NCI-H2107 treated with DMSO at 0.1 percent for 48 hours (cell line): ENCODE results near the gene NAA60.
"Not testable (repeated sequence)": the region's sequence is repeated elsewhere in the genome, so short reads cannot be mapped to it uniquely, and the experiment has no call there.

Experiments
- DNase-seq: peaks from one replicate; lab custom pipeline; 2025; ENCODE audit not compliant: unreplicated experiment; lab: John Stamatoyannopoulos, UW

The NAA60 gene

DNA sequence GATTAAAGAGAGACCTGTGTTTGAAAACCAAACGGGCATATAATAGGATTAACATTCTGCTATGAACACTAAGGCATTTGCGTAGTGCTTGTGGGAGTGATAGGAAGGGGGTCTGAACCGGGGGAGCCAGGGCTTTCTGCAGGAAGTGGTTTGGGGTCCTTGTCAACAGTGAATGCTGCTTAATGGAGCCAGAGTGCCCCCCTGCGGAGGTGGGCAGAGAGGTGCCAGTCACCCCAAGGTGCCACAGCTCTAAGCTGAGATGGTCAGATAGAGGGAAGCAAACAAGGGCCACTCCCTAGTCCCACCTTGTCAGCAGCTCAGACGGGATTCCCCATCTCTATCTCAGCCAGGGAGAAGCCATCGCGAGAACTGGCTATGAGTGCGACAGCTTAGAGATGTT lies 17.7 kb downstream of the NAA60 start:
- no peak for DNase-seq

DNA sequence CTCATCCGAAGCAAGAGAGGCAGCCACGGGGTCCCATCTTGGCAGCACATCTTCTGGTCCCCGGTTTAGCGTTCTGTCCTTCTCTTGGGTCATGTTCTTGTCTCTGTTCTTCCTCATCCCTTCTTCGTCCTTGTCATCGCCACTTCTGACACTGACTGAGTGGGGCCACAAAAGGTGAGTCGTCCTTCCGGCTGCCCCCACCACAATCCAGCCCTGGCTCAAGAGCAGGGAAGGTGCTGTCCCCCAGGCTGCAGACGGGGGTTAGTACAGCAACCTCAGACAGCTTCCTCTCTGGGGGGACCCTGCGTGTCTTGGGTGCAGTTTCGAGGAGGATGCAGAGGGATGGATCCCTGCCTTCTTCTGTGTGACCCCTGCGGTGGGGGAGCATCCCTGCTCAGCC lies 21.8 kb downstream of the NAA60 start:
- no peak for DNase-seq

DNA sequence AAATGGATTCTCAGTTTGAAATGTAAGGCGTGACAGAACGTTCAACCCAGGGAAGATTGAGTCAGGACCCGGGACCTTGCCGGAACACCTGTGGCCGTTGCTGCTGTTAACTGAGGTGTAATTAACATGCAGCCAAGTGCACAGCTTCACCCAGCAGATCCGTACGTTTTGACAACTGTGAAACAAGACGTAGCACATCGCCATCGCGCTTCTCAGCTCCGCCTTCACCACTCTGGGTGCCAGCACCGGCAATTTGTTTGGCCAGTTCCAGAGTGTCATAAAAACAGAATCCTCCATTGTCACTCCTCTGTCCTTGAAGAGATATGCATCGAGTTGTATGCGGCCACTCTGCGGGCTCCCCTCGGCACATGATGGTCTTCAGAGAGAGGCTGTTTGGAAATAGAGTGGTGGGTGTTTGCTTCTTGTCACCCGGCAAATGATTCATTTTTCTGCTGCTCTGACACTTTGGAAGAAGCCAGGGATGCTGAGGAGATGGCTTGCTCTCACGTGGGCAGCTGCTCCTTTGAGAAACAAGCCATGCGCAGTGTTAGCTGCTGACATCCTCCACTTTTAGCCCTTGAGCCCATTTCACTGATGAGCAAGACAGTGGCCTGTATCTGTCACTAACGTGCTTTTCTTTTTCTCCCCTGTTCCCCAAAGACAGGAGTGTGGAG lies 22.6 kb downstream of the NAA60 start:
- no peak for DNase-seq

DNA sequence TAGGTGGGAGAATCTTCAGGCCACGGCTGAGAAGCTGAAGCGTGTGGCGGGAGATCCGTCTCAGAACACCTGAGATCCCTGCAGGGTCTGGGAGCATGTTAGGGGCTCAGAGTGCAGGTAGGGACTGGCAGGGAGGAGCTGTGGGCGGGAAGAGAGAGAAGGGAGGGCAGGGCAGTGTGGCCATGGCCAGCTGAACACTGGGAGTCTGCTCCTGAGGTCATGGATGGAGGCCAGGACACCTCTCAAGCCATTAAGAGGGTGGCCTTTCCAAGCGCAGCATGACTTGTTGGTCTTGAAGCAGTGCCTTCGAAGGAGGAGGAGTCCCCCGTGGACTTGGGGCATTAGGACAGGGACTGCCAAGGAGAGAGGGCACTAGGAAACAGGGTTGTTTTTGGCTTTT lies 23.7 kb downstream of the NAA60 start:
- no peak for DNase-seq

DNA sequence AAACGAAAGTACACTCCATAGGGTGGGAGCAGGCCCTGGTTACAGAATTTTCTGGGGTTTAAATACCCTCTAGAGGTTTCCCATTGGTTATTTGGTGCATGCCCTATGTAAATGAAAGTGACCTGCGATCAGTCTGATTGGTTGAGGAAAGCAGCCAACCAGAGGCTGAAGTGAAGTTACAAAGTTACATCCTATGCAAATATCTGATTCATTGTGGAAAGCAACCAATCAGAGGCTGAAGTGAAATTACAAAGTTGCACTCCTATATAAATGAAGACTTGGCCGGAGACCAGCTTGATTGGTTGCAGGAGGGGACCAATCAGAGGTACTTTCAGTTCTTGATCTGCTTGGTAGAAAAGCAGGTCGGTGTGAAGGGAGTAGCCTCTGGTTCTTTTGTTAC lies 24.4 kb downstream of the NAA60 start:
- no peak for DNase-seq

DNA sequence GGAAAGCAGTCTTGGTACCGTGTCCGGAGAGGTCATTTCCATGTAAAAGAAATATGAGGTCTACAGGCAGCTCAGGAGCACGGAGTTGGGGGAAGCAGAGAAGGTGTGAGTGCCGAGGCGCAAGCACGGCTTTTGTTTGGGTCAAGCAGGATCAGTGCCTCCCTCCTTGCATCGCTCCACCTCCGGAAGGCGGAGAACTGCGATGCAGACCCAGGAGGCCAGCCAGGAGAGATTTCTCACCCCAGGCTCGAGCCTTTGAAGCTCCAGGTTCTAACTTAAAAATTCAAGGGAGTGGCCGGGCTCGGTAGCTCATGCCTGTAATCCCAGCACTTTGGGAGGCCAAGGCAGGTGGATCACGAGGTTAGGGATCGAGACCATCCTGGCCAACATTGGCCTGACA lies 25.0 kb downstream of the NAA60 start:
- no peak for DNase-seq

DNA sequence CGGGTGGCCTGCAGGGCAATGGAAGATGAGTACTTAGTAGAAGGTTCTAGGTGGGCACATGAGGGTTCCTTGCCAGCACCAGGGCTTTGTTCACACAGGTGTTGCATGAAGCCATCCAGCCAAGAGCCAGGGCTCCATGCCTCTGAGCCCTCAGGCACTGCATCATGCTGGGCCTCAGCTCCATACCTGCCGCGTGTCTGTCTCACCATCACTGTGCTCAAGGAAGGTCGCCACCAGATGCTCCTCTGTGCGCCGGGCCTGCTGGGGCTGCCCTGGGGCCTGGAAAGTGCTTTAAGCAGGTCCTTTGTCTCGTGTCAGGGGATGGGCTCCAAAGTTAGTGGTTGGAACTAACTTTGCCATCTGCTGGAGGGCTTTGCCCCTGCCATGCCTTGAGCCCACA lies 26.3 kb downstream of the NAA60 start:
- no peak for DNase-seq

DNA sequence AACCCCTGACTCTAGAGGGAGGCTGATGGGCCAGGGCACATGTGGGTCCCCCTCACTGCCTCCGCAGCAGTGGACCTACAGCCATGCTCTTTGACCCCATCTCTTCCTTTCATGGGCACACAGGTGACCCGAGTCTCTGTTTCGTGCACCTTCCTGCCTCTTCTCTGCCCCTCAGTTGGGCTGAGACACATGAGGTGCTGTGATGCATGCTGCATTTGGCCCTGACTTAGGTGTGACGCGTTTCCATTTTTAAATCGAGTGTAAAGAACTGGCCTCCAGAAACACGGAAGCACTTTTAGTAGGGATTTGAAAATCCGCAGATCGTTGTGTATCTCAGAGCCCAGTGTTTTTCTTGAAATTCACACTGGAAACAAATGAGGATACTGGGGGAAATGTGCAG lies 27.2 kb downstream of the NAA60 start:
- DNase-seq: no peak

DNA sequence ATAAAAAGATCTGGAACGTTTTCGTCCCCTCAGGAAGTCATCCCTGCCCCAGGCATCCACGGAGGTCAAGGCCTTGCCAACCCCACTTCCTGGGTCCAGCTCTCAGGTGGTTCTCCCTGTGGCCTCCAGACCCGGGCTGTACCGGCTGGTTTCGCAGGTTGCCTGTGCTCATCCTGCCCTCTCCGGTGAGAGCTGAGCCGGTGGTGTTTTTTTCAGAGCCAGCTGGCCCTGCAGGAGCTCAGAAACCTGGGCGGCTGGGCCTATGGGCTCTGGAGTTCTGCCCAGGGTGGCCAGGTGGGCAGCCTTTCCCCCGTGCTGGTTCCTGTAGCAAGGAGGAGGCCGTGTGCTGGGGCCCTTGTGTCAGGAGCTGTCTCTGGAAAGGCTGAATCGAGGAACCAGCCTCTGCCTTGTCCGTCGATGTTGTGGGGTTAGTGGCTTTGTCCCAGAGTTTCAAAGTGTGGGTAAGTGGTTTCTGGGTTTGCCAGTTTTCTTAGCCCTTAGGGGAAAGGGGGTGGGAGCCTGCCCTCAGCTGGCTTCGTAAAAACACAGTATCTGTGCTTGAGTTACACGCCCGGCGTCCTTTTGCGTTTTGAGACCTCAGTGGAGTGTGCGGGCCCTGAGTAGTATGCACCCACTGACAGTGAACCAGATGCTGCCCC lies 28.2 kb downstream of the NAA60 start:
- DNase-seq: no peak

DNA sequence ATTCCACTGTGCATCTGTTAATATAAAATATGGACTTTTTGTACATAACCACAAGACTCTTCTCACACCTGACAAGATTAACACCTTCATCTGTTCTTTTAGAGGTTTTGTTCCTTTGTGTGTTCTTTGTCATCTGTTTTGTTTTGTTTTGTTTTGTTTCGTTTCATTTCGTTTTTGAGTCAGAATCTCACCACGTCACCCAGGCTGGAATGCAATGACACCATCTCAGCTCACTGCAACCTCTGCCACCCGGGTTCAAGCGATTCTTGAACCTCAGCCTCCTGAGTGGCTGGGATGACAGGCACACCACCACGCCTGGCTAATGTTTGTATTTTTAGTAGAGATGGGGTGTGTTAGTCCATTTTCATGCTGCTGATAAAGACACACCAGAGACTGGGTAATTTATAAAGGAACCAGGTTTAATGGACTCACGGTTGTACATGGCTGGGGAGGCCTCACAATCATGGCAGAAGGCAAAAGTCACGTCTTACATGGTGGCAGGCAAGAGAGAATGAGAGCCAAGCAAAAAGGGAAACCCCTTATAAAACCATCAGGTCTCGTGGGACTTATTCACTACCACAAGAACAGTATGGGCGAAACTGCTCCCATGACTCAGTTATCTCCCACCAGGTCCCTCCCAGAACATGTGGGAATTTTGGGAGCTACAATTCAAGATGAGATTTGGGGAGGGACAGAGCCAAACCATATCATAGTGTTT lies 29.6 kb downstream of the NAA60 start:
- DNase-seq: no peak

DNA sequence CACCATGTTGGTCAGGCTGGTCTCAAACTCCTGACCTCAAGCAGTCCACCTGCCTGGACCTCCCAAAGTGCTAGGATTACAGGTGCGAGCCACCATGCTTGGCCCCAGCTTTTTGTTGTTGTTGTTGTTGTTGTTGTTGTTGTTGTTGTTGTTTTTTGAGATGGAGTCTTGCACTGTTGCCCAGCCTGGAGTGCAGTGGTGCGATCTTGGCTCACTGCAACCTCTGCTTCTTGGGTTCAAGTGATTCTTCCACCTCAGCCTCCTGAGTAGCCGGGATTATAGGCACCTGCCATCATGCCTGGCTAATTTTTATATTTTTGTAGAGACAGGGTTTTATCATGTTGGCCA lies 30.1 kb downstream of the NAA60 start:
- not testable (repeated sequence) for DNase-seq

DNA sequence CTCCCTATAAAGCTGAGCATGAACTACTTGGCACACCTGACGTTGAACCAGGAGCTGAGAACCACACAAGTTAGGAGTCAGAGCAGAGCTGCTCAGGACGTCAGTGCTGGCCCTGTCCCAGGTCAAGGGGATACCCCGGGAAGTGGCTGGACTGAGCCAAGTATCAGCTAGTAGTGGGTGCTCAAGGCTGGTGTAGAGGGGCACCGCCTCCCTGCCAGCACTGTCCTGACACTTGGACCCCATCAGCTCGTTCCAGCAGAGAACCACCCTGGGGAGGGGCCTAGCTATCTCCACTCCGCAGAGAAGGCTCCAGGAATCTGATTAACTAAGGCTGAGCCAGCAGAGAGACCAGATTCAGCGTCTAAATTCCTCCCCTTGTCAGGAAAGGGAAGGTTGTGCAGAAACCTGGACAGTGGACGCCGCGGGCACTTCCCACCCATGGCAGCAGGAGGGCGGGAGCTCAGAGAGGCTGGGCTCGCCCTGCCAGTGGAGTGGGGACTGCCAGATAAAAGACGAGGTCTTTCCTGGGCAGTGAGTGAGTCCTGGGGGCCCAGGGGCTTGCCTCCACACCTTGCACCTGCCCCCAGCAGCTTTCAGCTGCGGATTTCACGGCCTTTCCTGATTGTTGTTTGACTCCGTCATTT lies 30.8 kb downstream of the NAA60 start:
- no peak for DNase-seq

DNA sequence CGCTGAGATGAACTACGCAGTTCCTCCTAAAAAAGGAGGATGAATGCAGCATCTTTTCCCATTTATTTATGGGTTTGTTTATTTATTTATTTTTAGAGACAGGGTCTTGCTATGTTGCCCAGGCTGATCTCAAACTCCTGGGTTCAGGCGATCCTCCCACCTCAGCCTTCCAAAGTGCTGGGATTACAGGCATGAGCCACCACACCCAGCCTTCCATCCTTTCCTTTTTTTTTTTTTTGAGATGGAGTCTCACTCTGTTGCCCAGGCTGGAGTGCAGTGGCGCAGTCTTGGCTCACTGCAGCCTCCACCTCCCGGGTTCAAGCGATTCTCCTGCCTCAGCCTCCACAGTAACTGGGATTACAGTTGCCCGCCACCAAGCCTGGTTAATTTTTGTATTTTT lies 31.4 kb downstream of the NAA60 start:
- DNase-seq: not testable (repeated sequence)

DNA sequence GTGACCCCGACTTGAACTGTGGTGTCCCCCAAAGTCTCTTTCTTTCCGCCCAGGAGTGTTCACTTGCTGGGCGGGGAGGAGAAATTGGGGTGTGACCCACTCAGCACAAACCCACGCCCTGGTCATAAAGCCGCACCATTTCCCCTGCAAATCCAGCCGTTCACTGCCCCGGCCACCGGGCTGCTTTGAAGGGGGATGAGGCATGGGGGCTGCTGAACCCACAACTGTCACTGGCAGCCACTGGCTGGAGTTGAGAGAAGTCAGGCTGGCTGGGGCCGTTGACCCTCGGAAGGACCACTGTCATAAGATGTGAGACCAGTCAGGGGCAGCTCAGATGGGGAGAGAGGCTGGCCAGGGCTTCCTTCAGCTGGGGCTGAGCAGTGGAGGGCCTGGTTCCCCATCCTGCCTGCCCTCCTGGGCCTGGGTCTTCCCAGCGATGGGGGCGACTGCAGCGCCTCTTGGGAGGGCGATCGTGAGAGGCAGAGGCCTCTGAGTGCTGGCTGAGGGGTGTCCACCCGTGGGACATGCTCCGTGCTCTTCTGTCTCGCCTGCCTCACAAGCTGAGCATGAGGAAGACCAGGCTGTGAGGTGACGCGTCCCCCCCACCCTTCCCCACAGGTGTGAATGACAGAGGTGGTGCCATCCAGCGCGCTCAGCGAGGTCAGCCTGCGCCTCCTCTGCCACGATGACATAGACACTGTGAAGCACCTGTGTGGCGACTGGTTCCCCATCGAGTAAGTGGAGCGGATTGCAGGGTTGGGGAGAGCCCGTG lies 32.3 kb downstream of the NAA60 start:
- no peak for DNase-seq

DNA sequence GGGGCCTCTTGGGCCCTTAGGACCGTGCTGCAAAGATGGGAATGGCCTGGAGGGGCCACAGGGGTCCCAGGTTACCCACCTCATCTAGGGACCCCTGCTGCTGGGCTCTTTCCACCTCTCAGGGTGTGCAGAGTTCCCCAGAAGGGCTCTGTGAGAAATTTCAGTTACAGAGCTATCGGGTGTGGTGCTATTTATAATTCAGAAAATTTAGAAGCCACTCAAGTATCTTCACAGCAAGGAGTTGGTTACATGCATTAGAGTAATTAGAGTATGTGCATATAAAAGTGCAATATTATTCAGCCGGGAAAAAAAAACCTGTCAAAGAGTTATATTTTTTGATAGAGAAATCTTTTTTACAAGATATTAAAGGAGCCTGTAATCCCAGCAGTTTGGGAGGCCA lies 32.9 kb downstream of the NAA60 start:
- DNase-seq: no peak

DNA sequence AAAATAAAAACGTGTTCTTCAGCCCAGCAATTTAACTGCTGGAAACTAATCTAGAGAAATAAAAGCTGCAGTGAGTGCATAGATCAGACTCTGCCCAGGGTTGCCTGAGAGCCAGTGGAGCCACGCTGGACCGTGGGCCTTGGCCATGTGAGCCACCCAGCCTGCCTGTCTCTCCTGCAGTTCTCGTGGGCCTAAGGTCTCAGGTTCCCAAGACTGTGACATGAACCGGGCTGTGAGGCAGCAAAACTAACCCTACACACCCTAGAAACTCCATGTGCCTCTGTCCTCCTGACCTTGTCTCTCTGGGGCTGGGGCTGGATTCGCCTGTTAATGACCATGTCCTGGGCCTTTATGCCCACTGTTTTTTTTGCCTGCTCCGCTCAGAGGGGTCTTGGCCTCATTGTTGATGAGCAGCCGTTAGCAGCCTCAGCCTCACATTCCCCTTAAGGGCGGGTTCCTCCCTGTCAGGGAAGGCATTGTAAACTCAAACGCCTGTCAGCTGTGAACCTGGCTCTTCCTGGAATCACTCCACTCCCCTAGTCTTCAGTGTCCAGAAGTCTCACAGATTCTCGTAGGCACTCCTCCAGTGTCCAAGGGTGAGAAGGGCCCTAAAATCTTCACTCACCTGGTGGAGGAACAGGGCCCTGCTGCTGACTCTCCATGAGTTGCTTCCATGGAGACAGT lies 34.9 kb downstream of the NAA60 start:
- no peak for DNase-seq

DNA sequence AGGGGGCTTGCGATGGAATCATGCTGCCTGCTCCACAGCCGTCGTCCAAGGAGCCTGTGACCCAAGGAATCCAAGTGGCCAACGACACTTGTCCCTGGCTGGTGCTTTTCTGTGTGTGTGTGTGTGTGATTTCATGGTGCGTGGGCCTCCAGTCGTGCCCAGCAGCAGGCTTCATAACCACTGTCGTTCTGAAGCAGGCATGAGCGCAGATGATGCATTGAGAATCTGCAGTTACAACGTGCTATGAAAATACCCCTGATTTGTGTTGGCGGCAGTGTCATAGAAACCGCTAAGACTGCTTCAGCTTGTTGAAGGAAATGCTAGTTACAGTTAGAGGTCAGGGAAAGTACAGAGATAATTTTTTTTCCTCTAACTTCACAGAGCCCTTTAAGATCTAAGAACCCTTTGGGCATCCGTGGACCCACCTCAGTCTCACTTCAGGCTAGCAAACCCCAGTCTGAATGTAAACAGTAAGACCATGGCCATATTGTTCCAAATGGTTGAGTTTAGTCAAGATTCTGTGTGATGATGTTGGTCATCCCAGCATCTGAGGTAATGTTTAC lies 36.3 kb downstream of the NAA60 start:
- DNase-seq: no peak

DNA sequence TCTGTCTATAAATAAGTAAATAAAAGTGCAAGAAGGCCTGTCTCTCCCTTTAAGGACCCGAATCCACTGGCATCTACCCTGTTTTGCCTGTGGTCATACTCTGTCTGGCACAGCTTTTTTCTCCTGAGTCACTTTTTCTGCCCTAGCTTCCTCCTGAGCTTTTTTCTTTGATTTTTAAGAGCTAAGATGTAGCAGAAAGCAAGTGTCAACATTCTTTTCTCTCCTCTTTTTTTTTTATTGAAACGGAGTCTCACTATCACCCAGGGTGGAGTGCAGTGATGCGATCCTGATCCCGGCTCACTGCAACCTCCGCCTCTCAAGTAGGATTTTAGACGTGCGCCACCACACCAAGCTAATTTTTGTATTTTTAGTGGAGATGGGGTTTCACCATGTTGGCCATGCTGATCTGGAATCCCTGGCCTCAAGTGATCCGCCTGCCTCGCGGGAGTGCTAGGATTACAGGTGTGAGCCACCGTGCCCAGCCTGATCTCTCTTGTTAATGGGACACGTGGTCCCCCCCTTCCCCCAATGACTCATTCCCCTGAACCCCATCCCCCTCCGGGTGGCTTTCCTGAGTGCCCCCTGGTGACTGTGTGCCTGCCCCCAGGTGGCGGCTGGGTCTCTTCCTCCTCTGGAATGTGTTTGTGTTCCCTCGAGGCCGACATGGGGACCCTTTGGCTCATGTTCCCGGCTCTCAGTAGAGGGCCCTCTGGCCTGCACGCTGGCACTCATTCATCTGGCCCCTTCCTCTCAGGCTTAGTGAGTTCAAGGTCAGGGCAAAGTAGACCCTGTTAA lies 37.6 kb downstream of the NAA60 start:
- no peak for DNase-seq
